Fibroblast of lung (primary cell): Measurements from ENCODE around the gene SLC43A3. TPM values are rescaled to one million over a fixed set of nuclear protein-coding genes. Genes with fewer than 3 reads are reported as not detected.

Source experiments
- DNase-seq, 2 donors: peaks; one replicate each; pipeline versions ENCODE4 v3.0.0 to v3.0.0-alpha.2; 2010; ENCODE audit warnings: low read depth in 2 of 2
- H2AFZ ChIP-seq: 2 replicates; pipeline ENCODE4 v1.5.1; 2012; ENCODE audit warnings: low read length, control low read depth, inconsistent platforms
- H3K27ac ChIP-seq: 2 replicates; pipeline ENCODE4 v1.5.1; 2011; ENCODE audit warnings: low read length, control low read depth; ENCODE audit not compliant: insufficient read depth
- H3K27me3 ChIP-seq: 2 replicates; pipeline ENCODE4 v1.5.1; 2011; ENCODE audit warnings: mild to moderate bottlenecking, low read length; ENCODE audit not compliant: control insufficient read depth, insufficient read depth
- H3K36me3 ChIP-seq: 2 replicates; pipeline ENCODE4 v1.5.1; 2011; ENCODE audit warnings: low read length; ENCODE audit not compliant: control insufficient read depth, insufficient read depth
- H3K4me1 ChIP-seq: 2 replicates; pipeline ENCODE4 v1.5.1; 2011; ENCODE audit warnings: low read length; ENCODE audit not compliant: control insufficient read depth, insufficient read depth; ENCODE audit errors: extremely low read depth
- H3K4me2 ChIP-seq: 2 replicates; pipeline ENCODE4 v1.5.1; 2011; ENCODE audit warnings: low read length, control low read depth; ENCODE audit not compliant: insufficient read depth; ENCODE audit errors: extremely low read depth
- H3K4me3 ChIP-seq, 4 experiments: fragments of 200-600 bp in 1 of 4; sonication (generic) in 1 of 4; replicated peaks in 1 of 4; 2 replicates each; pipeline ENCODE4 v1.5.1; 2011 to 2016; ENCODE audit warnings: low read length in 4 of 4, low read depth in 3 of 4, mild to moderate bottlenecking in 3 of 4, control low read depth in 2 of 4, inconsistent platforms in 1 of 4, mixed read lengths in 1 of 4; ENCODE audit not compliant: insufficient read depth in 1 of 4; ENCODE audit errors: control extremely low read depth in 1 of 4
- H3K79me2 ChIP-seq: 2 replicates; pipeline ENCODE4 v1.5.1; 2012; ENCODE audit warnings: mild to moderate bottlenecking, low read length, inconsistent platforms; ENCODE audit not compliant: control insufficient read depth, insufficient read depth
- H3K9ac ChIP-seq: 2 replicates; pipeline ENCODE4 v1.5.1; 2011; ENCODE audit warnings: mild to moderate bottlenecking, low read length, control low read depth; ENCODE audit not compliant: insufficient read depth
- H3K9me3 ChIP-seq: 2 replicates; pipeline ENCODE4 v1.5.1; 2012; ENCODE audit warnings: low read depth, low read length; ENCODE audit not compliant: control insufficient read depth, insufficient read depth
- H4K20me1 ChIP-seq: 2 replicates; pipeline ENCODE4 v1.5.1; 2011; ENCODE audit warnings: low read length; ENCODE audit not compliant: control insufficient read depth, insufficient read depth; ENCODE audit errors: extremely low read depth
- CTCF ChIP-seq, 2 donors: IDR thresholded peaks in 1 of 2; conservative IDR thresholded peaks in 1 of 2; 1 replicate in 1 of 2; 2 replicates in 1 of 2; pipeline ENCODE4 v1.5.1; 2011 to 2012; ENCODE audit warnings: low read length in 2 of 2, control low read depth in 1 of 2, inconsistent platforms in 1 of 2, low read depth in 1 of 2, mild to moderate bottlenecking in 1 of 2
- EZH2 ChIP-seq: IDR thresholded peaks from 2 replicates; pipeline ENCODE4 v1.5.1; 2012; ENCODE audit warnings: low read length, control low read depth, mild to moderate bottlenecking; ENCODE audit errors: missing control alignments
- polyA plus RNA-seq, 2 donors: library from polyadenylated mRNA; depleted of rRNA in 1 of 2; stranded (reverse) in 1 of 2; unstranded in 1 of 2; fragments of >200 nt; gene quantifications; 2 replicates each; pipeline ENCODE4 v1.2.1, GENCODE V29; 2011 to 2012; ENCODE audit warnings: missing spikeins in 1 of 2
- total RNA-seq: library from RNA; depleted of rRNA; stranded (reverse); fragments of >200 nt; gene quantifications from 2 replicates; pipeline ENCODE4 v1.2.1, GENCODE V29; 2014

SLC43A3 gene
- total and polyA plus RNA-seq, 2 donors (not counting 1 experiment from before 2014, with no cell fraction given), result 34.8 to 41.5 TPM

- H3K36me3 ChIP-seq, result no peaks in the 10 kb centered on the region
- H2AFZ ChIP-seq, result no peak overlapping the region
- TF ChIP-seq CTCF (conservative IDR thresholded peaks at IDR 0.05 in 1 of 2, IDR thresholded peaks at IDR 0.05 in 1 of 2; ENCODE audit: low read depth in 1 of 2, low read length in 2 of 2) (no peak), EZH2 (no peak)
- no peaks in the 10 kb centered on the region for H3K4me1 ChIP-seq
- H3K9ac ChIP-seq, result no peak overlapping the region
- H3K4me2 ChIP-seq, result no peak overlapping the region
- H3K27ac ChIP-seq, result no peak overlapping the region
- no peaks in the 10 kb centered on the region for H3K9me3 ChIP-seq
- DNase-seq, result no peak
- no peaks in the 10 kb centered on the region for H4K20me1 ChIP-seq
- H3K4me3 ChIP-seq, result no peak overlapping the region
- peaks cover 15% of the 10 kb centered on the region for H3K27me3 ChIP-seq
- H3K79me2 ChIP-seq, result no peaks in the 10 kb centered on the region
Observed at GRCh38 chr11:57360991-57361390, 65.9 kb downstream of the SLC43A3 start.

GRCh38 chr11:57359896-57360690 is 66.8 kb downstream of the SLC43A3 start:
- peaks cover 12% of the 10 kb centered on the region for H3K27me3 ChIP-seq
- H3K27ac ChIP-seq, result no peak overlapping the region
- H3K36me3 ChIP-seq, result no peaks in the 10 kb centered on the region
- H3K9ac ChIP-seq, result no peak overlapping the region
- no peak overlapping the region for H3K4me2 ChIP-seq
- H4K20me1 ChIP-seq, result no peaks in the 10 kb centered on the region
- no peaks in the 10 kb centered on the region for H3K4me1 ChIP-seq
- TF ChIP-seq EZH2 (no peak), CTCF (conservative IDR thresholded peaks at IDR 0.05 in 1 of 2, IDR thresholded peaks at IDR 0.05 in 1 of 2; ENCODE audit: low read depth in 1 of 2, low read length in 2 of 2) (no peak)
- no peaks in the 10 kb centered on the region for H3K9me3 ChIP-seq
- H3K79me2 ChIP-seq, result no peaks in the 10 kb centered on the region
- H3K4me3 ChIP-seq, result no peak overlapping the region
- H2AFZ ChIP-seq, result no peak overlapping the region
- DNase-seq, result no peak

GRCh38 chr11:57359396-57359795 is 67.5 kb downstream of the SLC43A3 start:
- no peak overlapping the region for H3K4me3 ChIP-seq
- H3K4me1 ChIP-seq, result no peaks in the 10 kb centered on the region
- H4K20me1 ChIP-seq, result no peaks in the 10 kb centered on the region
- H3K36me3 ChIP-seq, result no peaks in the 10 kb centered on the region
- DNase-seq, result no peak
- TF ChIP-seq EZH2 (no peak), CTCF (conservative IDR thresholded peaks at IDR 0.05 in 1 of 2, IDR thresholded peaks at IDR 0.05 in 1 of 2; ENCODE audit: low read depth in 1 of 2, low read length in 2 of 2) (no peak)
- H3K27ac ChIP-seq, result no peak overlapping the region
- H3K79me2 ChIP-seq, result no peaks in the 10 kb centered on the region
- no peak overlapping the region for H3K9ac ChIP-seq
- no peaks in the 10 kb centered on the region for H3K9me3 ChIP-seq
- H2AFZ ChIP-seq, result no peak overlapping the region
- H3K27me3 ChIP-seq, result peaks cover 7% of the 10 kb centered on the region
- no peak overlapping the region for H3K4me2 ChIP-seq
